ENCODE data around the gene UCK2.
"Not testable (repeated sequence)": the region's sequence is repeated elsewhere in the genome, so short reads cannot be mapped to it uniquely, and the experiment has no call there.

The UCK2 gene

DNA sequence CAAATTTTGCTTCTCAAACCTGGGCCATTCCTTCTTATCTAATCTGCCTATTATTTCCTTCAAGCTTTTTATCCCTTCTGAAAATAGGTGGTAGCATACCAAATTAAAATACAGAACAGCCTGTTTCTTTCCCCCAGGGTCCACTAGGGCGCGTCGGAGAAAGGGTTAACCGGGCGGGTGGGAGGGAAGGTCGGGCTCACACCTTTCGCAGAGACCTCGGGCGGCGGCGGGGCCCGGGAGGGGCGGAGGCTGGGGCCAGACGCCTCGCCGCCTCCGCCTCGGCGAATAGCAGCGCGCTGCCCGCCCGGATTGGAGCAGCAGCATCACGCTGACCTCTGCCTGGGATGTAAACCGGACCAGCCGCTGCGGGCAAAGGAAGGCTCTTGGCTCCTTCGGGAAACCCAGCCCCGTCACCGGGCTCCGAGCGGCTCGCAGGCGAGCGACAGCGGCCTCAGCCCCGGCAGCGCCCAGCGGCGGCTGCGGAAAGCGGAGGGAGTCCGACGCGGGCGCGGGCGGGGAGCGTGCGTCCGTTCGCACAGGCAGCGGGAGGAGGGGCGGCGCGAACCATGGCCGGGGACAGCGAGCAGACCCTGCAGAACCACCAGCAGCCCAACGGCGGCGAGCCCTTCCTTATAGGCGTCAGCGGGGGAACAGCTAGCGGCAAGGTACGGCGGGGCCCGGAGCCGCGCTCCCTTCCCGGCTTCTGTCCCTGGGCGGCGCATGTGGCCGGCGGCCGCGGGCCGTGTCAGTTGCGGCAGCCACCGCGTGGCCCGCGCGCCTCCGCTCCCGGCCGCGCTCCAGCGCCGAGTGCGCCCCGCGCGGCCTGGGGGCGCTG, at the start of gene UCK2:
Gene UCK2, plus strand, starts transcription at position 347 of the 835 bp plus-strand sequence. Its CDS starts 220 bp downstream, at position 567.
- DNase-seq (ENCODE audit: low read depth in 2 of 3, low spot score in 2 of 3) = peak; percentile 51 to 70 (median 68)

DNA sequence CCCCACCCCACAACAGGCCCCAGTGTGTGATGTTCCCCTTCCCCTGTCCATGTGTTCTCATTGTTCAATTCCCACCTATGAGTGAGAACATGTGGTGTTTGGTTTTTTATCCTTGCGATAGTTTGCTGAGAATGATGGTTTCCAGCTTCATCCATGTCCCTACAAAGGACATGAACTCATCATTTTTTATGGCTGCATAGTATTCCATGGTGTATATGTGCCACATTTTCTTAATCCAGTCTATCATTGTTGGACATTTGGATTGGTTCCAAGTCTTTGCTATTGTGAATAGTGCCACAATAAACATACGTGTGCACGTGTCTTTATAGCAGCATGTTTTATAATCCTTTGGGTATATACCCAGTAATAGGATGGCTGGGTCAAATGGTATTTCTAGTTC, 49.2 kb upstream of the UCK2 start:
- DNase-seq (ENCODE audit: low read depth in 2 of 3, low spot score in 2 of 3) = not testable (repeated sequence)

DNA sequence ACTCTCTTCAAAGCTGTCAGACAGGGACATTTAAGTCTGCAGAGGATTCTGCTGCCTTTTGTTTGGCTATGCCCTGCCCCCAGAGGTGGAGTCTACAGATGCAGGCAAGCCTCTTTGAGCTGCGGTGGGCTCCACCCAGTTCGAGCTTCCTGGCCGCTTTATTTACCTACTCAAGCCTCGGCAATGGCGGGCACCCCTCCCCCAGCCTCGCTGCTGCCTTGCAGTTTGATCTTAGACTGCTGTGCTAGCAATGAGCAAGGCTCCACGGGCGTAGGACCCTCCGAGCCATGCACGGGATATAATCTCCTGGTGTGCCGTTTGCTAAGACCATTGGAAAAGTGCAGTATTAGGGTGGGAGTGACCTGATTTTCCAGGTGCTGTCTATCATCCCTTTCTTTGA, 43.9 kb upstream of the UCK2 start:
- not testable (repeated sequence) for DNase-seq (ENCODE audit: low read depth in 2 of 3, low spot score in 2 of 3)

DNA sequence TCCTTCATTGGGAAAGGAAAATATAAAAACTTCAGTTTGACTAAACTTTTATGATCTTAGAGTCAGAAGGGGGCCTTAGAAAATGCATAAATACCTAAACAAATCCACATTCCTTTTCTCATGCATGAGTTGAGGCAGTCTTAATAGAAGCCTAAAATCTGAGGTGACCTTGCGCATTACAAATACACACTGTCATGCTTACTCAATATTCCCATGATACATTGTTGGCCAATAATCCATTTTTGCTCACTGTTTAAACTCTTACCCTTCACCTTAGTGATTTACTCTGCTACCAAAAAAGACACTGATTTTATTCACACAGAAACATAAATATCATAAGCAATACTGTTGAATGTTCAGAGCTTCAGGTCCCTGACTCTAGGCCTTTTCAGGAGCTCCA, 39.7 kb upstream of the UCK2 start:
- DNase-seq (ENCODE audit: low read depth in 2 of 3, low spot score in 2 of 3) = no peak

DNA sequence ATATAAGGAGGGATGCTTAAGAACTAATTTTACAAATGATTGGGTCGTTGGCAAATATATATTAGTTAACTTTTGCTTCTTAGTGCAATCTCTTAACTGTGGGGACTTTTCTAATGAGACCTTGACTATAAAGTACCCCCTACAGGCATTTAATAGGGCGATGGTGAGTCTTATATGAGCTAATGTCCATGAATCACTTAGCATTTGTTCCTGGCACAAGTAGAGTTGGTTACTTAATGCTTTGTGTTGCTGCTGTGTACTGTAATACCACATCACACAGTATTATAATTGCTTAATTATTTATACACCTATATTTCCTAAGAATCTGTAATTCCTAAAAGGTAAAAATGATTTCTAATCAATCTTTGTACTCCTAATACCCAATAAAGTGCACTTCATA, 33.5 kb upstream of the UCK2 start:
- no peak for DNase-seq (ENCODE audit: low read depth in 2 of 3, low spot score in 2 of 3)

DNA sequence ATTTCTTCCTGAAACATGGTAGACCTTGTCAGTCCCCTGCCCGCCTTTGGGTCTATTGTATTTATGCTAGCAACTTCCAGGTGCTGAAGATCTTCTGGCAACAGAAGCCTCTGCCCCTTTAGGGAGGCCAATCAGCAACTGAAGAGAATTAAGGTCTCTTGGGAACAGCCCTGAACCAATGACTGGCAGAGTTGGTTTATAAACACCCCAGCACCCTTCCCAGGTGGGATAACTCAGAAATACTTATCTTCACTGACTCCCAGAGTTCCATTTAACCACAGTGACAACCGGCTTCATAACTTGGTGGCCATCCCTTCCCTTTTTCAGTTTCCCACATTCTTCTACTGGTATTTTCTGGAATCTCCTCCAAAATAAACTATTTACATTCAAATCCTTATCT, 31.5 kb upstream of the UCK2 start:
- no peak for DNase-seq (ENCODE audit: low read depth in 2 of 3, low spot score in 2 of 3)

DNA sequence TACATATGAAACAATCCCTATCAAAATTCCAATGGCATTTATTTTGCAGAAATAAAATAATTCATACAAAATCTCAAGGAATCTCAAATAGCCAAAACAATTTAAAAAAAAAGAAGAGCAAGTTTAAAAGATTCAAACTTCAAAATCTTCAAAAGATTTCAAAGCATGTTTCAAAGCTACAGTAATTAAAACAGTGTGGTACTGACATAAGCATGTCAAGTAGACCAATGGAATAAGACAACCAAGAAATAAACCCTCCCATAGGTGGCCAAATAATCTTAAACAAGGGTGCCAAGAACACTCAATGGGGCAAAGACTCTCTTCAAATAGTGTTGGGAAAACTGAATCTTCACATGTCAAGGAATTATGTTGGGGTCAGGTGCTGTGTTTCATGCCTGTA, 28.0 kb upstream of the UCK2 start:
- DNase-seq (ENCODE audit: low read depth in 2 of 3, low spot score in 2 of 3) = no peak

DNA sequence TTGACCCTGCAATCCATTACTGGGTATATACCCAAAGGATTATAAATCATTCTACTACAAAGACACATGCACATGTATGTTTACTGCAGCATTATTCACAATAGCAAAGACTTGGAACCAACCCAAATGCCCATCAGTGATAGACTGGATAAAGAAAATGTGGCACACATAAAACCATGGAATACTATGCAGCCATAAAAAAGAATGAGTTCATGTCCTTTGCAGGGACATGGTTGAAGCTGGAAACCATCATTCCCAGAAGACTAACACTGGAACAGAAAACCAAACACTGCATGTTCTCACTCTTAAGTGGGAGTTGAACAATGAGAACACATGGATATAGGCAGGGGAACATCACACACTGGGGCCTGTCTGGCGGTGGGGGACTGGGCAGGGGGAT, 22.9 kb upstream of the UCK2 start:
- DNase-seq (ENCODE audit: low read depth in 2 of 3, low spot score in 2 of 3) = not testable (repeated sequence)

DNA sequence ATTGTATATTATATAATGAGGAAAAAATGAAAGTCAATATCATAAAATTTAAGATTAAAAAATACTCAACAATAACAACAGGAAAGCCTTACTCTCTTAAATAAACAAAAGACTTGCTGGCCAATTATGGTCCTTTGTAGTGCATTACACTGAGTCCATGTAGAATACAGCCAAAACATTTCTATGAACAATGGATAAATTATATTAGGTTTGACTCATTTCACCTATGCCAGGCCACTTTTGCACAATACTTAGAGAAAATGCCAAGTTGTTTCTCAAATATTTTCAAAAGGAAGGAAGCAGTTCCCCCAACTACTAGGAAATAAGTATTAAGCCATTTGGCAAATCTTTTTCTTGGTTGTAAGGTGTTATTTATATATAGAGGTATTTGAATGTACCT, 19.8 kb upstream of the UCK2 start:
- no peak for DNase-seq (ENCODE audit: low read depth in 2 of 3, low spot score in 2 of 3)

DNA sequence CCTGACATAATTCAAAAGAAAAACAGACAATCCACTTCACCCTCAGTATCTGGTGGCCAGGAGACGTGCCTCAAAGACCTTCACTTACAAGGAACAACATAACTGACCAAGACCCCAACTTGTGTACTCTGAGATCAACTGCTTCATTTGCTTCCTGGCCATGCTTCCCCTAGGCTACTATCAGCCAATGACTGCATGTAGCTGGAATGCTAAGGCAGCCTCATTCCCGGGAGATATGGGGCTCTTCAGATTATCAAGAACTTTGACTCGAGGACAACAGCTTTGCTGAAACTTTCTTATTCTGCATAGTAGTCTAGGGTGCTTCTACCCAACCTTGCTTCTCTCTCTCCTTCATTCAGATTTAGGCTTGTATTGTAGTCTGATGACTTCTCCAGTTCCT, 11.7 kb upstream of the UCK2 start:
- no peak for DNase-seq (ENCODE audit: low read depth in 2 of 3, low spot score in 2 of 3)

DNA sequence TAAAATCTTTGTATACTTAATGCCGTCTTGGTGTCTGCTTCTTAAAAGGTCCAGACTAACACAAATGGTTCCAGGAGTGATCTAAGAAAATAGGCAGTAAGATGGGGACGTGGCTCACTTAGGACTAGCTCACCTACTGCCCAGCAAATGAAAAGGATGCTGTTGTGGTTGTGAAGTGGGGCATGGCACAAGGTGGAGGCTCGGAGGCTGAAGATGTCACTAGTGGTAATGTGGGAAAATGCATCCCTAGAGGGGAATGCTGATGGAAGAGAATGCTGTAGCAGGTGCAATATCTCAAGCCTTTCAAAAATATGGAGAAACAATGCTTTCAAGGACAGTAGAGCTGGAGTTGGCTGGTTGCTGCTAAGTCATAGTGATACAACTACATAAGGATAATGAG, 11.3 kb upstream of the UCK2 start:
- DNase-seq (ENCODE audit: low read depth in 2 of 3, low spot score in 2 of 3) = no peak

DNA sequence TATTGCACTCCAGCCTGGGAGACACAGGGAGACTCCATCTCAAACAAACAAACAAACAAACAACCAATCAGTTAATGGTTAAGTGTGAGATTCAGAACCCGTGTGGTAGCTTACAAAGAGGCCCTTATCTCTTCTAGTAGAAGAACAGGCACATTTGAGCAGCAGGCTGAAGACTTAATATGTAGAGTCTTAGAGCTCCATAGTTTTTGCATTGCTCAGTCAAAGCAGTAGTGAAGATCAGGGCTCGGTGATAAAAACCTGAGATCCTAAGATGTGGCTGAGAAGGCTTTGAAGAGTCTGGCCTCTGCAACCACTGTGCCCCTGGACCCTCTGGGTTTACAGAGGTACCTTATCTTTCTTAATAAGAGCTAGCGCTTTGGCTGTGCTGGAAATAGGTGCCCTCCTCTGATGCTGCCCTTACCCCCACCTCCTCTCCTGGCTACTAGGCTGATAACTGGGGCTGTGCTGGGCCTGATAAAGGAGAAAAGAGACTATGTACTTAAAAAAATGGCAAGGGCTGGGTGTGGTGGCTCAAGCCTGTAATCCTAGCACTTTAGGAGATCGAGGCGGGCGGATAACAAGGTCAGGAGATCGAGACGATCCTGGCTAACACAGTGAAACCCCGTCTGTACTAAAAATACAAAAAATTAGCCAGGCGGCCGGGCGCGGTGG, 10.5 kb upstream of the UCK2 start:
- DNase-seq (ENCODE audit: low read depth in 2 of 3, low spot score in 2 of 3) = no peak

DNA sequence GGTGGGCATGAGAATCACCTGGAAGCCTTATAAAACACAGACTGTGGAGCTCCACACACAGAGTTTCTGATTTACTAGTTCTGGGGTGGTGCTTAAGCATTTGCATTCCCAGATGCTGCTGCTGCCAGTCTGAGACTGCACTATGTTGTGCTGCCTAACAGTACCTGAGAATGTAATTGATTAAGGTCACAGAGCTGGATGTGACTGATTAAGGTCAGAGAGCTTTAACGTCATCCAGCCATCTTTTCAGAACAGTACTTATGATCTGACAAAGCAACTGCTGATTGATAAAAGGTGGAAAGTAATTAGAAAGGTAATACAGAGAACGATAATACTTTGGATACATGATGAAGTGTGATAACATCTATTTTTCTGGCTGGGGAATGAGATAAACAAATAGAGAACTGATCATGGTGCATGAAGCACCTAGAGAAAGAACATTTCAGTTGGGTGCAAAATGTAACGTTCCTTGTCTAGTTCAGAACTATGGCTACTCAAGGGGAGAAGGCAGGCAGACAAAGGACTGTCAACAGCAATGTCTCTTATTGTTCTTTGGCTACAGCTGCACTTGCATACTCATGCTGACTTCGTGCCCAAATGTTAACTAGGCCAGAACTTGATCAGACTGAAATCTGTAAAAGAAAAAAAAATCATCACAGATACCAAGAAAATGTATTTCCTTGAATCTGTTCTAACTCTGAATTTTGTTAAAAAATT, 3.7 kb upstream of the UCK2 start:
- DNase-seq (ENCODE audit: low read depth in 2 of 3, low spot score in 2 of 3) = no peak

DNA sequence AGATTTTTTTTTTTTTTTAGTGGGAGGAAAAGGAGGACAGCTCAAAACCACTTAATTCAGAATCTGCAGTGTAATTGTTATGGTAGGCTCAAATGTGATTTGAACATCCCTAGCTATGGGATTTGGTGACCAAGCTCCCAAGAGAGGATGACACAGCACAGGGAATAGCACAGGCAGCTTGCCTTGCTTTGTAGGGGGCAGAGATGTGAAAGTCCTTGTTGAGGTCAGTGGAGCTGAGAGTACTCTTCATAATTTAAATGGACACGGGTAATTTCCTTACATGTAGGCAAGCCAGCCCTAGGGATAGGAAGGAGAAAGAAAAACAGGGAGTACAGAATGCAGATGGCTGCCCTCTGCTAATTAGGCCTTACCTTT, 3.2 kb upstream of the UCK2 start:
- no peak for DNase-seq (ENCODE audit: low read depth in 2 of 3, low spot score in 2 of 3)

DNA sequence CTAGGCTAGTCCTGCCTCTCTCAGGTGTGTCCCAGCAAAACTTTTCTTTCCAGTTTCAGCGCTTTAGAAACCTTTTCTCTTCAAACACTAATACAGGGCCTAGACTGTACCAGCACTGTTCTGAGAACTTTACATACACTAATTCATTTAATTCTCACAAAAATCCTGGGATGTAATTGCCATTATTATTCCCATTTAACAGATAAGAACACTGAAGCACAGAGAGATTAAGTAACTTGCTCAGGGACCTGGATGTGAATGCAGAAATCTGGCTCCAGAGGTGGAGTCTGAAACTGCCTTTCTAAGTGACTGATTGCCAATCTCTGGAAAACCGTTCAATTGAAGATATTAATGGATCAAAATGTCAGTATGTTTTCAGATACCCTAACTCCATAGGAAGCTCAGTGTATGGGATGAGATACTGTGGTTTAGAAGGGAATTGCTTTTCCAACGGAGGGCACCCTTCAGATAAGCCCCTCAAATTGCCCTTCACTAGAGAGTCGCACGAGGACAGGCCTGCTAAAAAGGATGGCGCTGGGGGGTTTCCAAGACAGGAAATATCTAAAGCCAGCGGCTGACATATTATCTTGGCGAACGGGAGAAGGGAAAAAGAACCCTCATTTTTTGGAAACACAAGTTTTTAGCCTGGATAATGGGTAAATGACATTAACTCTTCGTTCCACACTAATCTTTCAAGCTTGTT, 698 bp upstream of the UCK2 start:
- no peak for DNase-seq (ENCODE audit: low read depth in 2 of 3, low spot score in 2 of 3)

DNA sequence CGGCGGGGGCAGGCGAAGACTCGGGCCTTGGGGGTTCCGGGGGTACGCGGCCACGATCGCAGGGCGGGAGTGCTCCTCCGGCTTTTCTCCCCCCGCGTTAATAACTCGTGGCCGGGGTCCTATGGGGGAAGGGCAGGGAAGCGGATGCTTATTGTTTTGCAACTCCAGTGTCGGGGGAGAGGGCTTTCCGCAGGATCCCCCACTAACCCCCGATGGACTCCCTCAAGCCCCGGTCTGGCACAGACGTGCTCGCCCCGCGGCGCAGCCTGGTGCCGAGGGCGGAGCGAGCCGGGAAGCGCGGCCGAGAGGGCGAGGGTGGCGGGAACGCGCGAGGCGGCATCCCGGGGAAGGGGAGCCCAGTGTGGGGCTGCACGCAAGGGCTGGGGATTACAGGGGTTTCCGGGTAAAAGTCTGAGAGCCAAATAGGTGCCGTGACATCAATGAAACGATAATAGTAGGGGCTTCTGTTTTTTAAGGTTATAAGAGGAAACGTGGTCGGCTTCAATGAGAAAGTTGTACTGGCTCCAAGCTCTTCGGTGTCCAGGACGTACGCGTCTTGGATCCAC, 772 bp downstream of the UCK2 start:
- peak; percentile 29 to 45 (median 36) for DNase-seq (ENCODE audit: low read depth in 2 of 3, low spot score in 2 of 3)

DNA sequence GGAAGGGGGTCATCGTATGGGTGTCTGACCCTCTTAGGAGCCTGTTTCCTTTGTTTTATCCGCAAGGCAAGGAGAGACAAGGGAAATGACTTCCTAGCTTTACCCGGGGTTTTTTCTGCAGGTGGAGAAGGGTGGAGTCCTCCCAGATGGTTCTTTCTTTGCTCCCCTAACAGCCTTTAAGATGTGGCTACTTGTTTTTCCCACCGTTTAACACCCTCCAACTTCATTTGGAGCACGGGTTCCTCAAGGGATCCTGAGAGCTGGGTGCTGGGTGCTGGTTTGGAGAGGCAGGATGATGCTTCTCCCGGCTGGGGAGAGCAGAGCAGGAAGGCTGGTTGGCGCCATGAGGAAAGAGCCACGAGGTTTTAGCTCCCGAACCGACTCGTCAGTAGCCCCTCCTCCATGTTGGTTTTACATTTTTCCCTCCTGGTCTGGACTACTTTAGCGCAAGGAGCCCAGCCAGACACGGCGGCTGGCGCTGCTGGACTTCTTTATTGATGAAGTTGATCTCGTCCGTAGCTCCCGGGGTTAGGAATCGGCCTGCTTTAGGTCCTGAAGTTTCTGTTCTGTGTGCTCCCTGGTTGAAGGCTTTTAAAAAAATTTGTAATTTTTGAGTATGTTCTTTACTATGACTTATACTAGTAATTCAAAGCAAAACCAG, 1.4 kb downstream of the UCK2 start:
- peak; percentile 6 to 27 (median 10) for DNase-seq (ENCODE audit: low read depth in 2 of 3, low spot score in 2 of 3)

DNA sequence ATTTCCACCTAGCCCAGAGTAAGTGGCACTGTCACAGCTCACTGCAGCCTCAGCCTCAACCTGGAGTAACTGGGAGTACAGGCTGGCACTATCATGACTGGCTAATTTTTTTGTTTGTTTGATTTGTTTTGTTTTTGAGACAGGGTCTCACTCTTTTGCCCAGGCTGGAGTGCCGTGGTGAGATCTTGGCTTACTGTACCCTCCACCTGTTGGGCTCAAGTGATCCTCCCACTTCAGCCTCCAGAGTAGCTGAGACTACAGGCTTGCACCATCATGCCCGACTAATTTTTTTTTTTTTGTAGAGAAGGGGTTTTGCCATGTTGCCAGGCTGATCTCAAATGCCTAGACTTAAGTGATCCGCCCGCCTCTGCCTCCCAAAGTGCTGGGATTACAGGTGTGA, 2.5 kb downstream of the UCK2 start:
- no peak for DNase-seq (ENCODE audit: low read depth in 2 of 3, low spot score in 2 of 3)

DNA sequence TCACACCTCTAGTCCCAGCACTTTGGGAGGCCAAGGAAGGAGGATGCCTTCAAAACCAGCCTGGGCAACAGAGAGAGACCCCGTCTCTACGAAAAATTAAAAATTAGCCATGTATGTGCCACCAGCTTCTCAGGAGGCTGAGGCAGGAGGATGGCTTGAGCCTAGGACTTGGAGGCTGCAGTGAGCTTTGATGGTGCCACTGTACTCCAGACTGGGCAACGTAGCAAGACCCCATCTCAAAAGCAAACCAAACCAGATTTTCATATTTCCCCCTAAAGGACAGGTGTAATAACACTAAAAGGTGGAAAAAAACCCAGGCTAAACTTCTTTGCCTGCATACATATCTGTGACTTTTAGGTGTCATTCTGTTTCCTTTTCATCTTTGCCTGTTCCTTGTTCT, 3.7 kb downstream of the UCK2 start:
- no peak for DNase-seq (ENCODE audit: low read depth in 2 of 3, low spot score in 2 of 3)

DNA sequence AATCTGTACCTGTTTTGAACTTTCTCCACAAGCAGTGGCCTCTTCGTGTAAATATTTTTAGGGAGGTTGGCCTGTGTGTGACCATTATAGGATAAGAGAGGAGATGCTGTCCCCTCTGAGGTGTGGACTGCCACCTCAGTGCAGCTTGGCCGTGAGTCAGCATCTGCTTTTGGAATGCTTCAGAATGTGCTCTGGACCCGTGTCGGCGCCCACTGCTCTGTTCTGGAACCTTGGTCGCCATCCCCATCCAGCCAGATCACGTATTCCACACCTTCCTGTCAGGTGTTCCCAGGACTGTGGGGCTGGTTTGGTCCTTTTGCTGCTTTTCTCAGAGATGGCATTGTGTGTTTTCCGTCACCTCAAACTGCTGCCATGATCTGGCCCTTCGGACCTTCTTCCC, 5.5 kb downstream of the UCK2 start:
- no peak for DNase-seq (ENCODE audit: low read depth in 2 of 3, low spot score in 2 of 3)

DNA sequence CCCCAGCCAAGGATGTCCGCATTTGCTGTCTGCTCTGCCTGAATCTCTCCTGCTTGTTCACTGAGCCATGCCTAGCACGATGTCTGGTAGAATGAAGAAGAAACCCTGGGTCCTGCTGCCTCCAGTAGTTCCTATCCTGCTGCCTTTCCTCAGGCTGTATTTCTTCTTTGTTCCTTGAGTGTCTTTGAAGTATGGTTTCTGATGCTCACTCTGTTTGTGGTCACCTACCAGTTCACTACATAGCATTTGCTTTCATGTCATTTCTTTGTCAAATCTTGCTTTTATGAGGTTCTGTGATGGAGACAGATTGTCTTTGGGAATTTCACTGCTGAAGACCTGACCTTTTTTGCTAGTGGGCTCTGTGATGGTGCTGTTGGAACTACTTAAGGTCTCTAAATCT, 5.9 kb downstream of the UCK2 start:
- no peak for DNase-seq (ENCODE audit: low read depth in 2 of 3, low spot score in 2 of 3)
